Globus pallidus (tissue), 1 donor: ENCODE data around the gene ARHGEF16.

Source experiments
- DNase-seq: peaks from one replicate; pipeline ENCODE4 v3.0.0-alpha.2; 2015; ENCODE audit warnings: low spot score

ARHGEF16 gene

DNA sequence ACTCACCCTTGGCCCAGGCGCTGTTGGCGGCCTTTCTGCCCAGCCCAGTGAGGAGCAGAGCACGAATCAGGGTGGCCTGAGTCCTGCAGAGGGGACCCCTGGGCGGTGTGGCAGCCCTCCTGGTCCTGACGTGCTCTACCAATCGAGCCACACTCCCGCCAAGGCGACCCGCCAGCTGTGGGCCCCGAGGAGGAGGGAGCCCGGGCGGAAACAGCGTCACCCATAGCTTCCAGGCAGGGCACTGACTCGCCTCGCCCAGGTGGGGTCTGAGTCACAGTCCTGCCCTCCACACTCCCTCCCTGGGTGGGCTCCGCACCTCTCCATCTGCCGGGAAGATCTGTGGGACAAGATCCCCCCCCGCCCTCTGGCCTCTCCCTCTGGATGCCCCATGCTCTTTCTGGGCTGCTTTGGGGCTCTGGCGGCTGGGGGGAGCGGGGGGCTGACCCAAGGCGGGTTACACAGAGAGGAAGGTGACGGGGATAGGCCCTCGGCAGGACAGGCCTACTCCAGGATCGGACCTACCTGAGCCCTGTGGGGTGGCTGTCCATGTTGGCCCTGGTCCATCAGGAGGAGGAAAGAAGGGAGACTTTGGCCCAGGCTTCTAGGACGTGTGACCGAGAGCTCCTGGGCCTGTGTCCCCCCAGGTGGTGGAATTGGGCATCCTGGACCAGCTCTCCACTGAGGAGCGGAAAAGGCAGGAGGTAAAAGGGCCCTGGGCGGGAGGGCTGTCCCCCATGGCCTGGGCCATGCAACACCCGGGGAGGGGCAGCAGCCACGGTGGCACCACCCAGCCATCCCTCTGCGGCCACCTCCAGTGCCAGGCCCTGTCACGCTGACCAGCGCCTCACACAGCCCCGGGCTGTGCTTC, 14.0 kb downstream of the ARHGEF16 start:
- DNase-seq = no peak

DNA sequence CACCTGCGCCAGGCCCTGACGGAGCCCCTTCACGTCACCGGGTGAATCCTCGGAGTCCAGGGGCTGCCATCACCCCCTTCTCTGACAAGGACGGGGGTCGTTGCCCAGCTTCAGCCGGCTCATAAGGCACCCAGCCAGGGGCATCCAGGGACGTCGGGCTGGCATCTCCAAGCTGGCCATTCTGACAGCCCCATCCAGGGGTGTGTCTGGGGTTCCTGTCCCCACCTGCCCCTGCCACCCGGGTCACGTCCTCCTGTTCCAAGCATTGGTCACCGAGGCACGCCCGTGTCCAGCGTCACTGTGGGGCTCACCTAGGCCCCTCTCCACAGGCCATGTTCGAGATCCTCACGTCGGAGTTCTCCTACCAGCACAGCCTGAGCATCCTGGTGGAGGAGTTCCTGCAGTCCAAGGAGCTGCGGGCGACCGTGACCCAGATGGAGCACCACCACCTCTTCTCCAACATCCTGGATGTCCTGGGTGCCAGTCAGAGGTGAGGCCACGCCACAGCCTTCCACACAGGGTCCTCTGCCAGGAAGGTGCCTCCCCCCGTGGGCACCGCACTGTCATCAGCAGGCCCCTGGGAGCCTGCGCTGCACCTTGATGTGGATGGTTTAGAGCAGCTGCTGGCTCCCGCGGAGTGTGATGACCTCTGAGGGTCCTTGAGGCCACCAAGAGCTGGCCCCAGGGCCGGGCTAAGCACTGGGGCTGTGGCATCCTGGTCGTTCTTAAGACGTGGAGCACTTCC, 14.8 kb downstream of the ARHGEF16 start:
- no peak for DNase-seq

DNA sequence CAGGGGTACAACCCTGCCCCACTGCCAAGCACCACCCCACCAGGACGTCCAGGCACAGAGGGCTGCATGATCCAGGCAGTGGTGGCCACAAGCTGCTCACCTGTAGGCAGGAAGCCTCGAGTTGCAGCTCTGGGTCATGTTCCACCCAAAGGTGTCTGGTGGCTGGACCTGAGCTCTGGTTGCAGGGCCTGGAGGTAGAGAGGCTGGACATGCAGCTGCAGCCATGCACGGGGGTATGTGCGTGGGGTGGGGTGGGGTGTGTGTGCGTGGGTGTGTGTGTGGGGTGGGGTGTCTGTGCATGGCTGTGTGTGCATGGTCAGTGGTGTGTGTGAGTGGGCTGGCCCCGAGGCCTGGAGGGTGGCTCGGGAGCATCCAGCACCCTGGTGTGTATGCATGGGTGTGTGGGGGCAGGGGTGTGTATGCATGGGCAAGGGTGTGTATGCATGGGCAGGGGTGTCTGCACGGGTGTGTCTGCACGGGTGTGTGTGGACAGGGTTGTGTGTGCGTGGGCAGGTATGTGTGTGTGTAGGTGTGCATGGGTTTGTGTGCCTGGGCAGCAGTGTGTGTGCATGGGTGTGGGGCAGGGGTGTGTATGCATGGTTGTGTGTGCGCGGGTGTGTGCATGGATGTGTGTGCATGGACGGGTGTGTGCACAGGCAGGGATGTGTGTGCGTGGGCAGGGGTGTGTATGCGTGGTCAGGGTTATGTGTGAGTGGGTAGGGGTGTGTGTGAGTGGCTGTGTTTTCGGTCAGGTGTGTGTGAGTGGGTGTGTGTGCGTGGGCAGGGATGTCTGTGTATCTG, 15.6 kb downstream of the ARHGEF16 start:
- no peak for DNase-seq

DNA sequence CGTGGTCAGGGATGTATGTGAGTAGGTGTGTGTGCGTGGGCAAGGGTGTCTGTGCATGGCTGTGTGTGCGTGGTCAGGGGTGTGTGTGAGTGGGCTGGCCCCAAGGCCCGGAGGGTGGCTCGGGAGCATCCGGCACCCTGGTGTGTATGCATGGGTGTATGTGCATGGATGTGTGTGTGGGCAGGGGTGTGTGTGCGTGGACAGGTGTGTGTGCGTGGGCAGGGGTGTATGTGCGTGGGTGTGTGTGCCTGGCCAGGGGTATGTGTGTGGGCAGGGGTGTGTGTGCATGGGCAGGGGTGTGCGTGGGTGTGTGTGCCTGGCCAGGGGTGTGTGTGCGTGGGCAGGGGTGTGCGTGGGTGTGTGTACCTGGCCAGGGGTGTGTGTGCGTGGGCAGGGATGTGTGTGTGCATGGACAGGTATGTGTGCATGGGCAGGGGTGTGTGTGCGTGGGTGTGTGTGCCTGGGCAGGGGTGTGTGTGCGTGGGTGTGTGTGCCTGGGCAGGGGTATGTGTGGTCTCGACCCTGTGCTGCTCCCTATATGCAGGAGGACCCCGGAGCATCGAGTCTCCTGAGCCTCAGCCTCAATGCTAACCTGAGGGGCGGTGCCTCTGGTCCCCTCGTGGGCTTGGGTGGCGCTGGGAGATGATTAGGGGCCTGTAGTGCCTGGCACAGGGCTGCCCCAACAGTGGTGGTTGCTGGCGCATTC, 16.3 kb downstream of the ARHGEF16 start:
- DNase-seq = no peak

DNA sequence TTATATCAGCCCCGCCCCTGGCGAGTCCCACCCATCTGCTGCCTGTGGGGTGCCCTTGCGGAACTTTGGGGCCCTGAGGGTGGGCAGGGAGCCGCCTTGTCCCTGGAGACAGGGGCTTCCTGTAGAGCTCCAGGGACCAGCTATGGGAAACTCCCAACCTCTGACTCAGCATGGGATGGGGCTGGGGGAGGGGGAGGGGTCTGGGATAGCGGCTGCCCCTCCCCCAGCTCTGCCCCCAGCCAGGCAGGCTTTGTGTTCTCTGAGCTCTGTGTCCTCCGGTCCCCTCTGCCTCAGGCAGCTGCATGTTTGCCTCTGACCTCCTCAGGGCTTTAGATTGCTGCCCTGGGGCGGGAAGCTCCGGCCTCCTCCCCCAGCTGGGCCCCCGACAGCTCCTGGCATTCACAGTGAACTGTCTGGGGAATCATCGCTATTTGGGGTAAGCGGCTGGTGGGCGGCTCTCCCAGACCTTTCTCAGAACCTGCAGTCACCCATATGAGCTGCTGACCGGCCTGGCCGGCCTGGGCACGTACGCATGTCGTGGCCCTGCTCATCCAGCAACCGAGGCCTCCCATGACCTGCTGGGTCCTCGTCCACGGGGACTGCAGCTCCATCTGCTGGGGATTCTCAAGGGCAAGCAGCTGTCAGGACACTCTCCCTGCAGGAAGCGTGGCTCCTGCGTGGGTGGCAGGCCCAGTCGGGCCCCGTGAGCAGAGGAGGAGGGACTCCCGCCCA, 17.1 kb downstream of the ARHGEF16 start:
- peak; percentile 51 for DNase-seq

DNA sequence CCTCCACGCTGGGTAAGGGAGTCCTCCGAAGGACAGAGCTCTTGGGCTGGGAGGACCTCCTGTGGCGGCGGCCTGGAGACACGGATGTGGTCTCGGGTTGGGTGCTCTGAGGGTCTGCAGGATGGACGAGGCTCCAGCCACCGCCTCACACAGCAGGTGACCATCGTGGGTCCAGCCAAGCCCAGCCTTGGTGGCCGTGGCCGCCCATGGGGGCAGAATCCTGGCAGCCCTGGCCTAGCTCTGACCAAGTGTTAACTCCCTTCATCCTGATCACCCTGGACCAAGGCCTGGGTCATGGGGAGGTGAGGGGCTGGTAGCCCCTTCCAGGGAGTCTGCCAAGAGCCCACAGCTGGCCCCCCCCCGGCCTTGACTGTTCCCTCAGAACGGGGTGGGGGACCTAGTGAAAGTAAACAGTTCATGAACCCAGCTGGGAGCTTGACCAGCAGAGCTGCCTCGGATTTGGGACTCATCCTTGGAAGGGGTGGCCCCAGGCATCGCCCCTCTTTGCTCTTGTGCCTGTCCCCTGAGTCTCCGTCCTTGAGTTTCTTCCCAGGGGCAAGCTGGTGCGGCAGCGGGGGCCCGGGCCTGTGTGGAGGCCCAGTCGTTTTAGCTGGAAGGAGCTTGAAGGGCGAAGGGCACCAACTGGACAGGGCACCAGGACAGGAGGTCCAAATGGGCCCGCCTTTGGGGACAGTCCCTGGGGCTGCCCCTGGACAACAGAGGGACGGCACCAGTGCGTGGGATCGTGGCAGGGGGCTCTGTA, 17.8 kb downstream of the ARHGEF16 start:
- DNase-seq = no peak

DNA sequence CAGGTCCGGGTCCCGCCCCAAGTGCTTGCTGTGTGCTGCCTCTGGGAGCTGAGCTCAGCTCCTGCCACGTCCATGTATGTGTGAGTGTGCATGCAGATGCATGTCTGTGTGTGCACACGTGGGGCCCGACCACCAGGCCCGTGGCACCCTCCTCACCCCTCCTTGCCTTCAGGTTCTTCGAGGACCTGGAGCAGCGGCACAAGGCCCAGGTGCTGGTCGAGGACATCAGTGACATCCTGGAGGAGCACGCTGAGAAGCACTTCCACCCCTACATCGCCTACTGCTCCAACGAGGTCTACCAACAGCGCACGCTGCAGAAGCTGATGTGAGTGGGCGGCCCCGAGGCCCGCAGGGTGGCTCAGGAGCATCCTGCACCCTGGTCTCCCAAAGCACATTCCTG, 18.4 kb downstream of the ARHGEF16 start:
- no peak for DNase-seq

DNA sequence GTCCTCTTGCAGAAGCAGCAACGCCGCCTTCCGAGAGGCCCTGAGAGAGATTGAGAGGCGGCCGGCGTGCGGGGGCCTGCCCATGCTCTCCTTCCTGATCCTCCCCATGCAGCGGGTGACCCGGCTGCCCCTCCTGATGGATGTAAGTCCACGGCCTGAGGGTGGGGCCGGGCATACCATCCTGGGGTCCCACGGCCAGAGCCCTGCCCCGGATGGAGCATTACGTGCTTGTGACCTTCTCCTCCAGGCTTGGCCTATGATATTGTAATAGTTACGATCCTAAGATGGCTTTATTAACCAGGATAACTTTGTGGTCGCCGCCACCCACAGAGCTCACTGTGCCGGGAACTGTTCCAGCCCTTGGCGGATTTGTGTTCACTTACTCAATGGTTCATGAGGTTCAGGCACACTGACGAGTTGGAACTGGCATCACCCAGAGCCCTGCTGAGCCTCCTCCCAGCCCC, 18.9 kb downstream of the ARHGEF16 start:
- DNase-seq = no peak

DNA sequence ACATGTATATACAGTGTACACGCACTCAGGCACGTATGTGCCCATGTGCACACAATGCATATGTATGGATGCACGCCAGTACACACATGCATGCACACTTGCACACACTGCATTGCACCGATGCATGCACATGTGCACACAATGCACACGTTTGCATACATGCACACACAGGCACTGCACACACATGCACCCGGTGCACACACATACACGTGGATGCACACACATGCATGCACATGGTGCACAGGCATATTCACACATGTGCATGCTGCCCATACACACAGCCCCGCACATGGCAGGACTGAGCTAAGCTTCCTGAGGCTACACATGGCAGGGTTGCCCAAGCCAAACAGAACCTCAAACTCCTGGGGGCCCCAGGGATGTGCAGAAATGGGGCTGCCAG, 19.6 kb downstream of the ARHGEF16 start:
- DNase-seq = no peak

DNA sequence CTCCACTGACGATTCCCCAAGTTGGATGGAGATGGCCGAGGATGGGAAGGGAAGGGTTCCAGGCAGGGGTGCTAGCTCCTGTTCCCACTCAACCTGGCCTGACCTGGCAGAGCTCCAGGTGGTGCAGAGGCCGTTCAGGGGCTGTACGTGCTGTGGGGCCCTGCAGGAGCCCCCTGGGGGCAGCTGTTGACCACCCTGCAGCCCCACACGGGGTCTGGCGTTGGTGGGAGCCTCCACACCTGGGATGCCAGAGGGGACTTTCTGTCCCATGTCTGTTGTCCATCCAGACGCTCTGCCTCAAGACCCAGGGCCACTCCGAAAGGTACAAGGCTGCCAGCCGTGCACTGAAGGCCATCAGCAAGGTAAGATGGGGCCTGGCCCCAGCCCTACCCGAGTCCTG, 20.0 kb downstream of the ARHGEF16 start:
- DNase-seq = no peak

DNA sequence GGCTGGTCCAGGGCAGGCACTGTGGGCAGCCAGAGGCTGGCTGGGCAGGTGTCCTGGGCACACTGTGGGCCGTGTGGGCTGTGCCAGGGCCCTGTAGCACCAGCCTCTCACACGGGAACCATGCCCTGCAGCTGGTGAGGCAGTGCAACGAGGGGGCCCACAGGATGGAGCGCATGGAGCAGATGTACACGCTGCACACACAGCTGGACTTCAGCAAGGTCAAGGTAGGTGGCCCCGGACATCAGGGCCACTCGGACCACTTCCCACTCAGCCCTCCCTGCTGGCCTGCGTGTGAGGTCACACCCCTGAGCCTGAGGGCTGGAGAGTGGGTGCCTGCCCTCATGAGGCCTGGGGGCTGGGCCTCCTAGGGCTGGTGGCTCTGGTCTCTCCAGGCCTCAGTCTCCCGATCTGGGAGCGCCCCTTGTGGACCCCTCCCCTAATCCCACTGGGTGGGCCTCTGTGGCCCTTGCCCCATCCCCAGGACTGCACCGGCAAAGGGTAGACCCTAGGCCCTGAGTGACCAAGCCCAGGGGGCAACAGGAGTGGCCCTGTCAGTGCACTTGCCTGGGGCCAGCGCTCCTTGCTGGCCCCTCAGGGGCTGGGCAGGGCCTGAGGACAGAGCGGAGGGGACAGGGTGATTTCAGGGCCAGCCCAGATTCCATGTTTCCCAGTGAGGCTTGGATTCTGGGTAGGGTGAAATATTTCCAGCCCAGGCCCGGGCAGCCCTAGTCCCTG, 21.5 kb downstream of the ARHGEF16 start:
- DNase-seq = no peak

DNA sequence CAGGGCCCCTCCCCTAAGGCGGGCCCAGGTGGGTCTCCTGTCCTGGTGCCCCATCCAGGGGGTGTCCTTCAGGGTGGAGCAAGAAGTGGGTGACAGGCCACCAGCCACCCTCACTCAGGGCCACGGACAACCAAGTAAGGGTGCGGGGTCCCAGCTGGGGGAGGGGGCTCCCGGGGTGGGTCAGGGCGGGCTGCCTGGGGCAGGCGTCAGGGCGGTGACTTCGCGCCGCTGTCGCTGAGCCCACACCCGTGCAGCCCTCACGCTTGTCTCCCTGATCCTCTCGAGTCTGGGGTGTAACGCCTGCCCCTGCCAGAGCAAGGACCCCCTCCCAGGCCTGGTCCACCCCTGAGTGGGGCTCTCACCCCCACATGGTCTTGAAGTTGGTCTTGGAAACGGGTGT, 22.2 kb downstream of the ARHGEF16 start:
- DNase-seq = no peak

DNA sequence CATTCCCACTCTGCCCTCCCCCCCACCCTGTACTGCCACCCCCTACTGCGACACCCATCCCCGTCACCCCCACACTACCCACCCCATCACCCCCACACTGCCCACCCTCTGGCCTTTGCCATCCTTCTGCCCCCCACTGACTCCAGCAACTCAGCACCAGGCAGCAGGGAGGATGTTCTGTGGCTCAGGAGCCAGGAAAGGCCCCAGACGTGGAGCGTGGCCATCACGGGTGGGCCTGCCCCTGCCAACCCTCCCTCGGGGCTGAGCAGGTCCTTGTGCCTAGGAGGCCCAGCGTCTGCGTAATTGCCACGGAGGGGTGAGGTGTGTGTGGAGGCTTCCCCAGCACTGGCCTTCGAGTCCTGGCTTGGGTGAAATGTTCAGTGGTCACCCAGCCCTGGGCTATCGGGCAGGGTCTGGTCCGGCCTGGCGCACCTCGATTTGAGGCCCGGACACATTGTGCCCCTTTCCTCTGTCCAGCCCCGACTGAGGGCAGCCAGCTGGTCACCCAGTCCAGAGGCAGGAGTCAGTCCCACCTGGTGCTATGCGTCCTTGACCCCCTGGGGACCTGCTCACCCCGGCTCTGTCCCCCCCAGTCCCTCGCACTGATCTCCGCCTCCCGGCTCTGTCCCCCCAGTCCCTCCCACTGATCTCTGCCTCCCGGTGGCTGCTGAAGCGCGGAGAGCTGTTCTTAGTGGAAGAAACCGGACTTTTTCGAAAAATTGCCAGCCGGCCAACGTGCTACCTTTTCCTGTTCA, 23.0 kb downstream of the ARHGEF16 start:
- no peak for DNase-seq

DNA sequence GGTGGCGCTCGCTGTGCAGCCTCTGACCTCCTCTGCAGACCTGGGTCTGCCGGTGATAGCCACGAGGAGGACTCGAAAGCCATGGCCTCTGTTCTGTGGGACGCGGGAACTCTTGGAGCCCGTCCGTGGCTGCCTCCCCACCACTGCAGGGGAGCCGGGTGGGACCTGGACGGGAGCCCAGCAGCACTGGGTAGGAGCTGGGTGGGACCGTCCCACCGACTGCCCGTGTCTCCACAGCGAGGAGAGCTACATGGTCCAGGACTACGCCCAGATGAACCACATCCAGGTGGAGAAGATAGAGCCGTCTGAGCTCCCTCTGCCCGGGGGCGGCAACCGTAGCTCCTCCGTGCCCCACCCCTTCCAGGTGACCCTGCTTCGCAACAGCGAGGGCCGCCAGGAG, 23.7 kb downstream of the ARHGEF16 start:
- DNase-seq = no peak

DNA sequence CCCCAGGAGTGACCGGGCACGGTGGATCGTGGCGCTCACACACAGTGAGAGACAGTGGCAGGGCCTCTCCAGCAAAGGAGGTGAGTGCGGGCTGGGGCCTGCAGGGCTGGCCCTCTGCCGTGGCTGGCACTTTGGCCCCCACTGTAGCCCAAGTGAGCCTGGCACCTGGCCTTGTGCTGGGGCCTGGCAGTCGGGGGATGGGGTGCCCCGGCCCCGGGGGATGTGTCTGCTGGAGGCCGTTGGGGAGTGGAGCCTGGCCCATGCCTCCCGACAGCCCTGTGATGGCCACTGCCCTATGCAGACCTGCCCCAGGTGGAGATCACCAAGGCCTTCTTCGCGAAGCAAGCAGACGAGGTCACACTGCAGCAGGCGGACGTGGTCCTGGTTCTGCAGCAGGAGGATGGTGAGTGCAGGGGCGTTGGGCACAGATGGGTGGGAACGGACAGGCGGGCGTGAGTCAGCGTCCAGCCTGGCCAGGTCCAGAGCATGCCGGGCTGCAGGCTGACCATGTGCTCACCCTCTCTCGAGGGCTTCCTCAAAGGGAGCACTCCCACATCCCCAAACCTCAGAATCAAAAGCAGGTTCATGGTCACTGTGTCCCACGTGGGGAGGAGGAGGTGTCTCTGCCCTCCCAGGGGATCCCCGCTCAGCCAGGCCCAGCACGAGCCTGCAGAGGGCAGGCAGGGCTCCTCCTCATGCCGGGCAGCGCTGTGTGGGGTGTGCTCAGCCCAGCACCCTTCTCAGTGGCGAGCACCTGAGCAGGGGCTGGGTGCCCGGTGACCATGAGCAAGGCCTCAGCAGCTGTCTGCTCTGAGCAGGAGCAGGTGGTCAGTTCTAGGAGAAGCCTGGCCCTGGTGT, 25.3 kb downstream of the ARHGEF16 start:
- DNase-seq = no peak

DNA sequence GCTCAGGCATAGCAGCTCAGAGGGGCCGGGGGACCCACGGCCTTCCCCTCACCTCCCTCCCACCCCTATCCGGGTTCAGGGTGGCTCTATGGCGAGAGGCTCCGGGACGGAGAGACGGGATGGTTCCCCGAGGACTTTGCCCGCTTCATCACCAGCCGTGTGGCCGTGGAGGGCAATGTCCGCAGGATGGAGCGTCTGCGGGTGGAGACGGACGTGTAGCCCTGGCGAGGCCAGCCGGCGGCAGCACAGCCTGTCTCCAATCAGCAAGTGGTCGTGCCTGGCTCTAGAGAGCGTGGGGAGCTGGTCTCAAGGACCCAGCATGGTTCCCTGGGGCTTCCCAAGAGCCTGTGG, 25.9 kb downstream of the ARHGEF16 start:
- no peak for DNase-seq

DNA sequence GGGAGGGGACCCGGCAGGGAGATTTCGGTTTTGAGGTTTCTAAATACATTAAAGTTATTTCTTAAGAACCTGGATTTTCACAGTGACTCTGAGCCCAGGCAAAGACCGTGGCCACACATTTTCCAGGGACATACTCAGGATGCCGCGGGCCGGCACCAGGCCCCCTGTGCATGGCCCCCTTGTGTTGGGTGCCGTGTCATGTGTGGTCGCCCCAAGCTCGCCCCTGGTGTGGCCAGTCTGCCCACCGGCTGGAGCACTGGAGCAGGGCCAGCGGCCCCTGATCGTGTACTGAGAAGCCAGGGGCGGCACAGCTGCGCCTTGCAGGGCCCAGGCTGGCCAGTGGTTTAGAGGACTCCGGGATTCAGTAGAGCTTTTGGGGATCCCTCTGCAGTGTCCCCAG, 26.6 kb downstream of the ARHGEF16 start:
- no peak for DNase-seq

DNA sequence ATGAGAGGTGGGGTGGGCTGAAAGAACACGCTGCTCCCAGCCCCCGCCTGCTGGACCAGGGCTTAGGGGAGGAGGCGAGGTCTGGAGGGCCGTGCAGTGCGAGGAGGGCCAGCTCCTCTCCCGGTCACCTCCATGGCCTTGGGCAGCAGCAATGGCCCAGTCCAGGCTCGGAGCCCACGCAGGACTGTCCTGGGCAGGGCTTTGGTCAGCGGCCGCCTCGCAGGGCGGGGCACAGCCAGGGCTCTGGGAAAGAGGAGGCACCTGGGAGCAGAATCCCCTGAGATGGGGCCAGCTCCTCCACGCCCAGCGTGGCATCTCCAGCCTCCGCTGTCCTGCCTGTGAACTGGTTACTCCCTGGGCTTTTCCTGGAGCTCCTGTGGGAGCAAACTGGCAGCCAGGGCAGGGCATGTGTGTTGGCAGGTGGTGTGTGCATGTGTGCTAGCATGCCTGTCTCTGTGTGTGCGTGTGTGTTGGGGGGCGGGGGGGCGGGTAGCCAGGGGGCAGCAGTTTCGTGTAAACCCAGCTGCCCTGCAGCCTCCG, 27.4 kb downstream of the ARHGEF16 start:
- DNase-seq = no peak
